Parathyroid adenoma (tissue), 2 donors: Measurements from ENCODE around the gene TGM2.

Source experiments
- H2AFZ ChIP-seq: fragments of 300-600 bp; sonication (generic); one replicate; pipeline ENCODE4 v1.7.0; 2017; ENCODE audit warnings: antibody characterized with exemption, mild to moderate bottlenecking
- H3K27ac ChIP-seq: fragments of 300-600 bp; sonication (generic); one replicate; pipeline ENCODE4 v1.7.0; 2017
- H3K27me3 ChIP-seq: fragments of 300-600 bp; sonication (generic); one replicate; pipeline ENCODE4 v1.7.0; 2017; ENCODE audit warnings: low read length; ENCODE audit not compliant: control insufficient read depth, insufficient read depth
- H3K36me3 ChIP-seq: fragments of 300-600 bp; sonication (generic); one replicate; pipeline ENCODE4 v1.7.0; 2017; ENCODE audit warnings: low read length; ENCODE audit not compliant: control insufficient read depth, insufficient read depth
- H3K4me1 ChIP-seq: fragments of 300-600 bp; sonication (generic); one replicate; pipeline ENCODE4 v1.7.0; 2017; ENCODE audit warnings: control low read depth
- H3K4me2 ChIP-seq: fragments of 300-600 bp; sonication (generic); one replicate; pipeline ENCODE4 v1.7.0; 2017; ENCODE audit warnings: low read length
- H3K4me3 ChIP-seq: fragments of 300-600 bp; sonication (generic); one replicate; pipeline ENCODE4 v1.7.0; 2017; ENCODE audit warnings: low read depth, low read length
- H3K79me2 ChIP-seq: fragments of 300-600 bp; sonication (generic); one replicate; pipeline ENCODE4 v1.7.0; 2017; ENCODE audit warnings: control low read depth
- H3K9ac ChIP-seq: fragments of 300-600 bp; sonication (generic); one replicate; pipeline ENCODE4 v1.7.0; 2017; ENCODE audit warnings: mild to moderate bottlenecking
- H3K9me3 ChIP-seq: fragments of 300-600 bp; sonication (generic); one replicate; pipeline ENCODE4 v1.7.0; 2017; ENCODE audit warnings: low read length; ENCODE audit not compliant: control insufficient read depth
- TF ChIP-seq, protein P1 (sequence below): fragments of 300-600 bp; sonication (generic); IDR thresholded peaks from one replicate; pipeline ENCODE4 v1.7.0; 2017; ENCODE audit warnings: antibody characterized with exemption, mild to moderate bottlenecking
- donor health status: primary hyperparathyroidism.

The TGM2 gene

DNA sequence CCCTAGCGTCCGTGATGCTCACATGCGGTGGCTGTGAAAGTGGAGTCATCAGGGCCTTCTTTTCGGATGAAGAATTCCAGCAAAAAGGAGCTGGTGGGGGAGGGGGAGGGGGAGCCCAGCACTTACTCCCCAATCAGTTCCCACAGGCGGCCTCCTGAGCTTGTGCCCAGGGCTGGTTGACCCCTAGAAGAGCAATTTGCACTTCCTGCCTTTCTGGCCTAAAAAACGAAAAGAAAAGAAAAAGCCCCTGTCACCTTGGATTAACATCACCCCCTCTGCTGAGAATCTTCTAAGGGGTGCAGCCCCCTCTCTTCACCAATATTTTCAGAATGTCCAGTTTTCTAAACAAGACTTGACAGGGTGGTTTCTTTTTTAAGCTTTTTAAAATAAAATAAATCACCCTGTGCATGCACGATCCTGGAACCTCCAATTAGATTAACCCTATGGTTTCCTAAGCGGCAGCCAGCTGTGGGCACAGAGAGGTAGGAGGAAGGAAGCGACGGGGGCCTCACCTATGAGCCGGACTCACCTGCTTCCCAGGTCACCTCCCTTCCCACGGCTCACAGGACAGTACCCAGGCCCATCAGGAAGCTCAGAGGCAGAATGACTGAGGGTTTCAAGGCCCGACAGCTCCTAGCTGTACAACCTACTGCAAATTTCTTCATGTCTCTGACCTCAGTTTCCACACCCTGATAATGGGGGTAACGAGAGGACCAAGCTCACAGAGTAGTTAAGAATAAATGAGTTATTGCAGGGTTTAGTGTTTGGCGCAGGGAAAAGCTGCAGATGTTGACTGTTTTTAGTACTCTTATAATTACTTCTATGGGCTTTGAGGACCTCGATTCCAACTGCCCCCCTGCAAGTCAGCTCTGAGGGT is 10.5 kb upstream of the TGM2 start:
- Histone ChIP-seq H3K36me3 (no peaks in the 10 kb centered on the region), H3K4me1 (no peaks in the 10 kb centered on the region), H3K9ac (no peak overlapping the region), H3K79me2 (no peaks in the 10 kb centered on the region), H3K4me2 (no peak overlapping the region), H2AFZ (no peak overlapping the region), H3K27me3 (no peaks in the 10 kb centered on the region), H3K9me3 (no peaks in the 10 kb centered on the region), H3K27ac (no peak overlapping the region), H3K4me3 (no peak overlapping the region)
- TF ChIP-seq, protein P1, sequence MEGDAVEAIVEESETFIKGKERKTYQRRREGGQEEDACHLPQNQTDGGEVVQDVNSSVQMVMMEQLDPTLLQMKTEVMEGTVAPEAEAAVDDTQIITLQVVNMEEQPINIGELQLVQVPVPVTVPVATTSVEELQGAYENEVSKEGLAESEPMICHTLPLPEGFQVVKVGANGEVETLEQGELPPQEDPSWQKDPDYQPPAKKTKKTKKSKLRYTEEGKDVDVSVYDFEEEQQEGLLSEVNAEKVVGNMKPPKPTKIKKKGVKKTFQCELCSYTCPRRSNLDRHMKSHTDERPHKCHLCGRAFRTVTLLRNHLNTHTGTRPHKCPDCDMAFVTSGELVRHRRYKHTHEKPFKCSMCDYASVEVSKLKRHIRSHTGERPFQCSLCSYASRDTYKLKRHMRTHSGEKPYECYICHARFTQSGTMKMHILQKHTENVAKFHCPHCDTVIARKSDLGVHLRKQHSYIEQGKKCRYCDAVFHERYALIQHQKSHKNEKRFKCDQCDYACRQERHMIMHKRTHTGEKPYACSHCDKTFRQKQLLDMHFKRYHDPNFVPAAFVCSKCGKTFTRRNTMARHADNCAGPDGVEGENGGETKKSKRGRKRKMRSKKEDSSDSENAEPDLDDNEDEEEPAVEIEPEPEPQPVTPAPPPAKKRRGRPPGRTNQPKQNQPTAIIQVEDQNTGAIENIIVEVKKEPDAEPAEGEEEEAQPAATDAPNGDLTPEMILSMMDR, result no peak

DNA sequence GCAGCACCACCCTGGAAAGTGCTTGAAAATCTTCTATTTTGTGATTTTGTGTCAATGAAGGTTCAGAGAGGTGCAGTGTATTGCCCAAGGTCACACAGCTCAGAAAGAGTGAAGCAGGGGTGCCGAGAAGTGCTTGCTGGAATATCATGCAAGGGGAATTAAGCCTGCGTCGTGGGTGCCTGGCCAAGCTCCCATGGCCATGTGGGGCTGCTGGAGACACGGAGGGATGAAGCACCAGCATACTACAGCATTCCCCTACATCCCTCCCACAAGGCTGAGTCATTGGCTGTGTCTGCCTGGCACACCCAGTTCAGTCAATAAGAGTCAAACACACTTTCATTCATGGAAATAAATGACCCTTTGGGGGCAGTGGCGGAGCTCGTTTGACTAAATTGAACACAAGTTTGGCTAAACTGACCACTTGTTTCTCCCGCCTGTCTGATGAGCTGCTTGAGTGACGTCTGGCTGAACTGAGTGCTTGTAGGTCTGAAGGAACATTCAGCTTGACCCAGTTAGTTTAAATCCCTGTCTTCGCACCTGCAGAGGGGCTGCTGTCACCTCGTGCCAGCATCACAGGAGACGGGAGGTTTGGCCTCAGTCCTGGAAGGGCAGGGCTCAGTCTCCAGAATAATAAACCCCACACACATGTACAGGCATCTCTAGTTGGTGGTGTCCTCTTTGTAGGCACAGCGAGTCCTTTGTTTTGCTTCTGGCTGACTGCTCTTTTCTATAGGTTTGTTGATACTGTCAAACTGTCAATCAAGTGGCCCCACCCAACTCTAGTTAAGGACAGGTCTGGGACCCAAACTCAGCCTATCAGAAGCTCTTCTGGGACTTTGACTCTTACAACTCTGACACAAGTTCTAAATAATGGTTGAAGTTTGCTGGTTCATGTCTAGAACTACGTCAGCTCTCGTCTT is 8.4 kb upstream of the TGM2 start:
- H3K79me2 ChIP-seq, result no peaks in the 10 kb centered on the region
- H3K36me3 ChIP-seq, result no peaks in the 10 kb centered on the region
- TF ChIP-seq, protein P1, result no peak
- no peak overlapping the region for H3K9ac ChIP-seq
- H3K27me3 ChIP-seq, result no peaks in the 10 kb centered on the region
- no peak overlapping the region for H2AFZ ChIP-seq
- no peak overlapping the region for H3K4me2 ChIP-seq
- H3K4me3 ChIP-seq, result no peak overlapping the region
- no peaks in the 10 kb centered on the region for H3K4me1 ChIP-seq
- no peak overlapping the region for H3K27ac ChIP-seq
- H3K9me3 ChIP-seq, result no peaks in the 10 kb centered on the region

DNA sequence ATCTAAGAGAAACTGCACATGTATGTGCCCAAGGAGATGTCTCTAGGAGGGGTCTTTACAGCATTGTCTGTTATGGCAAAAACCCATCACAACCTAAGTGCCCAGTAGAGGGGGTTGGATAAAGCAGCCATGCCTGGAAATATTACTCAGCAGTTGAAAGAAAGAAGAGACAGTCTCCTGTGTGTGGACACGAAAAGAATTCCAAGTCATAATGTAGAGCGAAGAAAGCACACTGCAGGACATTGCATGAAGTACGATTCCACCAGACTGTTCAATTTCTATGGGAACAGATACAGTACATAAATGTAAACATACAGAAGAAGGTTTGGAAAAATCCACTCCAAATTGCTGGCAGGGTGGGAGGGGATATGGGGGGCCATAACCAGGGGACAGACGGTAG is 7.3 kb upstream of the TGM2 start:
- H3K36me3 ChIP-seq, result no peaks in the 10 kb centered on the region
- H3K4me3 ChIP-seq, result no peak overlapping the region
- H3K27me3 ChIP-seq, result no peaks in the 10 kb centered on the region
- H3K4me1 ChIP-seq, result no peaks in the 10 kb centered on the region
- H3K27ac ChIP-seq, result no peak overlapping the region
- H3K9ac ChIP-seq, result no peak overlapping the region
- no peak overlapping the region for H2AFZ ChIP-seq
- no peaks in the 10 kb centered on the region for H3K79me2 ChIP-seq
- H3K4me2 ChIP-seq, result no peak overlapping the region
- TF ChIP-seq, protein P1, result no peak
- H3K9me3 ChIP-seq, result no peaks in the 10 kb centered on the region

DNA sequence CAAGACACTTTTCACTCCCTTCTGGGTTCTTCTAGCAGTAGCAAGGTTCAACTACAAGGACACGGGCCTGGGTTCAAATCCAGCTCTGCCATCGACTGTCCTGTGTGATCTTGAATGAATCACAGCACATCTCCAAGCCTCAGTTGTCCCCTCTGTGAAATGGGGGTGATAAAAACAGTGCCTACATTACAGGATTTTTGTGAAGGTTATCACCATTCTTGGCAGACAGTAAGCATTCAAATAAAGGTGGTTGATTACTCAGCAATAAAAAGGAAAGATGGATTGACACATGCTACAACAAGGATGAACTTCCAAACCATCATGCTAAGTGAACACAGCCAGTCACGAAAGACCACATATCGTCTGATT is 6.6 kb upstream of the TGM2 start:
- no peaks in the 10 kb centered on the region for H3K36me3 ChIP-seq
- TF ChIP-seq, protein P1, result no peak
- no peaks in the 10 kb centered on the region for H3K79me2 ChIP-seq
- H3K9me3 ChIP-seq, result no peaks in the 10 kb centered on the region
- H3K4me1 ChIP-seq, result no peaks in the 10 kb centered on the region
- no peak overlapping the region for H3K9ac ChIP-seq
- no peak overlapping the region for H3K27ac ChIP-seq
- H2AFZ ChIP-seq, result no peak overlapping the region
- no peaks in the 10 kb centered on the region for H3K27me3 ChIP-seq
- H3K4me3 ChIP-seq, result no peak overlapping the region
- H3K4me2 ChIP-seq, result no peak overlapping the region
